Fibroblast of skin of right quadriceps (primary cell): ENCODE results near the gene DSTYK.
A peak's percentile ranks its signal among the peaks of the same experiment; 100 is the strongest.

Experiments used
- DNase-seq: peaks from one replicate; pipeline ENCODE4 v3.0.0-alpha.2; 2013

DSTYK gene, protein sequence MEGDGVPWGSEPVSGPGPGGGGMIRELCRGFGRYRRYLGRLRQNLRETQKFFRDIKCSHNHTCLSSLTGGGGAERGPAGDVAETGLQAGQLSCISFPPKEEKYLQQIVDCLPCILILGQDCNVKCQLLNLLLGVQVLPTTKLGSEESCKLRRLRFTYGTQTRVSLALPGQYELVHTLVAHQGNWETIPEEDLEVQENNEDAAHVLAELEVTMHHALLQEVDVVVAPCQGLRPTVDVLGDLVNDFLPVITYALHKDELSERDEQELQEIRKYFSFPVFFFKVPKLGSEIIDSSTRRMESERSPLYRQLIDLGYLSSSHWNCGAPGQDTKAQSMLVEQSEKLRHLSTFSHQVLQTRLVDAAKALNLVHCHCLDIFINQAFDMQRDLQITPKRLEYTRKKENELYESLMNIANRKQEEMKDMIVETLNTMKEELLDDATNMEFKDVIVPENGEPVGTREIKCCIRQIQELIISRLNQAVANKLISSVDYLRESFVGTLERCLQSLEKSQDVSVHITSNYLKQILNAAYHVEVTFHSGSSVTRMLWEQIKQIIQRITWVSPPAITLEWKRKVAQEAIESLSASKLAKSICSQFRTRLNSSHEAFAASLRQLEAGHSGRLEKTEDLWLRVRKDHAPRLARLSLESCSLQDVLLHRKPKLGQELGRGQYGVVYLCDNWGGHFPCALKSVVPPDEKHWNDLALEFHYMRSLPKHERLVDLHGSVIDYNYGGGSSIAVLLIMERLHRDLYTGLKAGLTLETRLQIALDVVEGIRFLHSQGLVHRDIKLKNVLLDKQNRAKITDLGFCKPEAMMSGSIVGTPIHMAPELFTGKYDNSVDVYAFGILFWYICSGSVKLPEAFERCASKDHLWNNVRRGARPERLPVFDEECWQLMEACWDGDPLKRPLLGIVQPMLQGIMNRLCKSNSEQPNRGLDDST

DNA sequence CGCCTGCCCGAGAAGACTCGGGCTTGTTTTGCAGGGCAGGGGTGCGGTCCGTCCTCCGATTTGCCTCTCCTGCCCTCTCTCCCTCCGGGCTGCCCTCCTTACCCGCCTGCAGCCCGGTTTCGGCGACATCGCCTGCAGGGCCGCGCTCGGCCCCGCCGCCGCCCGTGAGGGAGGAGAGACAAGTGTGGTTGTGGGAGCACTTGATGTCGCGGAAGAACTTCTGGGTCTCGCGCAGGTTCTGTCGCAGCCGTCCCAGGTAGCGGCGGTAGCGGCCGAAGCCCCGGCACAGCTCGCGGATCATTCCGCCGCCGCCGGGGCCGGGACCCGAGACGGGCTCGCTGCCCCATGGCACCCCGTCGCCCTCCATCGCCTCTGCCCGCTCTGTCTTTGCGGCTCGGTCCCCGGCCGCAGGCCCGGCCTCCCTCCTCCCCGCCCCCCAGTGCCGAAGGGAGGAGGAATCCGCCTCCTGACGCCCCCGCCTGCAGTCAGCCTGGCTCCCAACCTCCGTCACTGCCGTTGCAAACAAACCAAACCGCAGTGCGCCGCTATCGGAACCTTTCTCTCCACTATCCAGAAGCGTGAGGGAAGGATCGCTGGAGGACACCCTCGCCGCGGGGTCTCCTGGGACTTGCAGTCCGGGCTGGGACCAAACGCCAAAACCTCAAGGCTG lies at the start of gene DSTYK:
TSS of gene DSTYK (minus strand) at position 534 of the 670 bp plus-strand sequence. CDS start at position 367, 167 bp downstream.
- peak; percentile 98 for DNase-seq

DNA sequence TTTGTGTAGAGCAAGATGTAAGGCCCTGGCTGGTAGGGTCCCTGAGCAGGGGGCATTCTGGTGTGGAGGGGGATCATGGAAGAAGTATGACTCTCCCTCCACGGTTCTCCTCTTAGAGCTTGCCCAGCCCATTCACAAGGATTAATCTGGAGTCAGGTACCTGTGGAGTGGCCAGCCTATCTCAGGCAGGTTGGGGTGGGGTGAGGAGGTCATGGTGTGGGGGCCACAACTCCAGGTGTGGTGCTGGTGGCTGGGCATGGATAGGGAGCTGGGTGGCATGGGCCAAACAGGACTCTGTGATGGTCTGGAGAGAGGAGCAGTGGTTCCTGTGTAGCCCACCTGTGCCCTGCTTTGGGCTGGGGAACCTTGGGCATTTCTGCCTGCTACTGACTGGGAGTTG lies 48.5 kb upstream of the DSTYK start:
- DNase-seq: no peak

DNA sequence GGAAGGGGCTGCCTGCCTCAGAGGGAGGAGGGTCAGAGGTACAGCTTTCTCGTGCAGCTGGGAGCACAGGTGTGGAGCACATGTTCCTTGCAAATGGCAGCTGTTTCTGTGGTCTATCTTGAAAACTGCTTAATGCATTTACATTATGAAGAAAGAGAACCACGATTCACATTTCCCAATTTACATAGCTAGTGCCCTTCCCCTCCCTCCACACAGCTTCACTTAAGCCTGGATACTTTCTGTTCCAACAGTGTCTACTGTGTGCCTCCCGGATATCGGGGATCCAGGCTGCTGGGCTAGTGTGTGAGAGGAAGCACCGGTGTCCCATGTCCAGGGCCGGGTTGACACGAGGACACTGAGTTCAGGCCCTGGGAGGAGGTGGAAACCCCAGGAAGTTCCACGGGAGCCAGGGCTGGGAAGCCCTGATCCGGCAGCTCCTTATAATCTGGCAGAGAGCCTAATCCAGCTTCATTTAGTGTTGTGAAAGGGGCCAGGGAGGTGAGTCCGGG lies 47.9 kb upstream of the DSTYK start:
- no peak for DNase-seq

DNA sequence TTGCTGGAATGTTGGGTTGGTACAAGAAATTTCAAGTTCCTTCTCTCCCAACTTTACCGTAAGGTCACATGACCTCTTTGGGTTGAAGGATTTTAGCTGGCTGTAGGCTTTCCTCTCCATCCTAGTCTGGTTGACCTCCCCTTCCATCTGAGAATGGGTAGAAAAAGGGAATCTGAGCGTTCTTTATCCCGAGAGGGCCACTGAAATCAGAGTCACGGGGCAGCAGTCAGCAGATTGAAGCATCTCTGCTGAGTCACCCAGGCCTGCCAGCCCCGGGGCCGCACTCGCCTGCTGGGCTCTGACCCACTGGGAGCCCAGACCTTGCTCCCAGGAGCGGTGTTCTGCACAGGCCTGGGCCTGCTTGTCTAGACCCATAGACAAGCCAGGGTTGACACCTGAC lies 47.2 kb upstream of the DSTYK start:
- DNase-seq: no peak

DNA sequence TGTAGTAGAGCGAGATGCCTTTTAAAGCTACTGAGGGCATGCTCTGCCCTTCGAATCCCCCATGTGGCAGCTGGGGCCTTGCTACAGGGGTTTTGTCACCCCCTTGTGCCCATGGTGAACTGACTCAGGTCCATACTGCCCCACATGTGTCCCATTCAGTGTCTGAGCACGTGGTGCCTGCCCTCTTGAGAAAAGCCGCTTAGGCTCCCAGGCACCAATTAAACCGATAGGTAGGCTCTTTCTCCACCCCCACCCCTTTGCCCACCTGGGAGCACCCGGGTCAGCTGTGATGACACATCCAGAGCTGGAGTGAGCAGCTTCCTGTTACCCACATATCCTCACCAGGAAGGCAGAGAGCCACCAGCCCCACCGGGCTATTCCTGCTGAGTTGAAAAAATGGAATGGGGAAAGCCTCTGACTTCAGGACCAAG lies 46.8 kb upstream of the DSTYK start:
- no peak for DNase-seq

DNA sequence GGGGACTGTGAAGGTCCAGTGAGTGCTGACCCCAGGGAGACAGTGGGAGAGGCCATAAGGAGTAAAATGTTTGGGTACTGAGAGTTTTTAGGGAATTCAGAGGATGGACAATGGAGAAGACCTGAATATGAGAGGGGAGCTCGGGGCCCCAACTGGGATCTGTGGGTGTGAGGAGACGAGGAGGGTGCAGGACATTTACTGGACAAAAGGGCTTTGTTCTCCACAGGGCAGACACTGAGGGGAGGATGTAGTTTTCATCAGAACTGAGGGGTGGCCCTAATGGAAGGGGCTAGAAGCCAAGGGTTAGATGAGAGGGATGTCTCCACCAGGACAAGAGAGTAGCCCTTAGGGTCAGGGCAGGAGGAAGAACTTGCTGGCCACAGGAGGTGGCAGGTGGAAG lies 46.2 kb upstream of the DSTYK start:
- no peak for DNase-seq

DNA sequence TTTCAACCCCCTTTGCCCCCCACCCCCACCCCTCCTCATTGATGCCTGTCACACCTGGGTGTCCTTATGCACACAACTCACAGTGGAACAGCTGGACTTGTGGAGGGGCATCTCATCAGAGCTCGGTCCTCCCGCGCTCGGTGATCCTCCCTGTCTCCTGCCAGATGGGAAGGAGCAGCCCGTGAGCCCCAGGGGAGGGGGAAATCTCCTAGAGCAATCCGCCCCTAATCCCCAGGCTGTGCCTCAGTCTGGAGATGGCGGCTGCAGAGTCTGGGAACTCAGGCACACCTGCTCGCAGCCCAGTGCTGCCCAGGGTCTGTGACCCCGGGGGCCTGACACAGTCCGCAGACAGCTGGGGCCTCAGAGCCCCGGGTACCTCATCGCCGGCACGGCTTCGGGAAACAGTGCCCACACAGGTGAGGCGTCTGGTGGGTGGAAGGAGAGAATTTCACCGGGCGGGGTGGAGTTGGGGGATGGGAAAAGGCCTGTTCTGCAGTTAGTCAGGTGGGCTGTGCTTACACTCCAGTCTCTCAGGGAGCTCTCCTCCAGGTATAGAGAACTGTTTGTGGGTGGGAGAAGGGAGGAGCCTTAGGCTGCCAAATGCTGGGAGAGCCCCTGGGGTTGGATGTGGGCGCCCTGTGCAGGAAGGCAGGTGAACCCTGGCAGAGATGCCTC lies 45.6 kb upstream of the DSTYK start:
- no peak for DNase-seq

DNA sequence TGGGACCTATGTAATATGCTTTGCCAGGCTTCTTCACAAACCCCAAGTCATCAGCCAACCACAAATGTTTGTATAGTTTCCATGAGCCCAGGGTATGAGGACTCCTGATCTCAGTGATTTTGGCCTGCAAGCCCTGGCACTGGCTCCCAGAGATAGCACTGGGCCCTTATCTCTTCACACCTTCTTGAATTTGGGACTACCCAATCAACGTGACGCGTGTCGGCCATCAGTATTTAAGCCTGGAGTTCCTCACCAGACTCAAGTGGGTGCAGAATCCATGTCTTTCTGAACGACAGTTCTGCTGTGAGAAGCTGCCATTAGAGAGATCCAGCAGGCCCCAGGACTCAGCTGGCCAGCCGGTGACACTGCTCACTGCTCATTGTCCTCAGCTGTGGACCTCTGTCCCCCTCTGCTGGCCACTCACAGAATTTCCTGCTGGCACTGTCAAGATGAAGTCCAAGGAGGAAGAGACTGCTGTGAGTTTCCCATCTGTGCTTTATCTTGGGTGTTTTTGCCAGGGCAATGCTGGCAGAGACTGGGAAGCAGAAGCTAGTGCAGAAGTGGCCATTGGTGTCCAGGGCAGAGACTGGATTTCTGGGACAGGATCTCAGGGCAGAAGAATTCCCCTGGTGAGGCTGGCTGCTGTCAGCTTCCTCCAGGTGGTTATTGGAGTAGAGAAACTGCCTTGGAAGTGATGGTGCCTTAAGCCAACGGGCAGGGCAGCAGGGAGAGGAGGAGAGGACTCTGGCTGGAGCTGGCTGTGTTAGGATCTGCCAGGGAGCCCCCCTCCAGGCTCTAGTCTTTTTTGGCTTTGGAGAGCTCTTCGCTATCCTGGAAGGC lies 44.7 kb upstream of the DSTYK start:
- DNase-seq: peak; percentile 75

DNA sequence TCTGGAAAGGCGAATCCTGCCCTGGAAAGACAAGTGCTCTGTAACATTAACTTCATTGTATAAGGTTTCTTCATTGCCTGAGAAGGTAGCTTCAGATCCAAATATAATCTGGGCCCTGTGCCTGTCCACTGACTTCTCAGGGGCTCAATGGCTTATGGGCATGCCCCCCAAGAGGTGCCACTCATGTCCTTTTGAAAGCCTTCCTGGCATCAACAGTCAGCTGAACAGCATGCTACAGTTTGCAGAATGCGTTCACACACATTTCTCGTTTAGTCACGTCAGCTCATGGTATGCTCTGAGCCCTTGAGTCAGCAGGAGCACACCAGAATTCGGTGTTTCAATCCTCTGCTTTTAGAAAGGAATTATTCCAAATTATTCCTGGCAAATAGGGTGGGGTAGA lies 40.1 kb upstream of the DSTYK start:
- DNase-seq: no peak

DNA sequence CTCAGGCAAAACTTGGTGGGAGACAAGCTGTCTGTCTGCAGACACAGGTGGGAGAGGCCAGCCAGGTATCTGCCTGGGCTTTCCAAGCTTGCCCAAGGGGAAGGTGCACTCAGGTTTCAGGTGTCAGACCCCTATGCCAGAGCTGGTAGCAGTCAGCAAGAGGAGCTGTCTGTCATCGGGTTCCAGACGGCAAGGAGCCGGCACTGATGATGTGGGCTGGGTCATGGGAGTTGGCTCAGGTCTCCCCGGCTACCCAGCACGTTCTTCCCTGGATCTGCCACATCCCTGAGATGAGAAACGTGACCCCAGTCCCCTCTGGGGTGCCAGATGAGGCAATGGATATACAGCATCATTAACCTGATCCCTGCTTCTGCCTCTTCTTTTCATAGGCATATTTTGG lies 39.2 kb upstream of the DSTYK start:
- DNase-seq: no peak

DNA sequence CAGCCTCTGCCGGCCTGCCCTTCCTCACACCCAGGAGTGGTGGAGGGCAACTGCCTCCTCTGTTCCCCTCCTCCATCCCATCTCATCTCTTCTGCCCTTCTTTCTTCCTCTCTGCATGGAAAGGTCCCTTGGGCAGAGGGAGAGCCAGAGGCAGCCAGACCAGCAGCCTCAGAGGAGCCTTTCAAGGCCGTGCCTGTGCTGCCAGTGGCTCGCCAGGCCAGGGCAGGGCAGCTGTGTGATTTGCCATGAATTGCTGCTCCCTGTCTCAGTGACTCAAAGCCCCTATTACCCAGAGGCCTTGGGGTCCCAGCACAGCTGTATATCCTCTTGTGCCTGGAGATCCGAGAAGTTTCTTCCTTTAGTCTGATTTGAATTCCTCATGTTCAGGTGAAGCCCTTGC lies 38.1 kb upstream of the DSTYK start:
- DNase-seq: no peak

DNA sequence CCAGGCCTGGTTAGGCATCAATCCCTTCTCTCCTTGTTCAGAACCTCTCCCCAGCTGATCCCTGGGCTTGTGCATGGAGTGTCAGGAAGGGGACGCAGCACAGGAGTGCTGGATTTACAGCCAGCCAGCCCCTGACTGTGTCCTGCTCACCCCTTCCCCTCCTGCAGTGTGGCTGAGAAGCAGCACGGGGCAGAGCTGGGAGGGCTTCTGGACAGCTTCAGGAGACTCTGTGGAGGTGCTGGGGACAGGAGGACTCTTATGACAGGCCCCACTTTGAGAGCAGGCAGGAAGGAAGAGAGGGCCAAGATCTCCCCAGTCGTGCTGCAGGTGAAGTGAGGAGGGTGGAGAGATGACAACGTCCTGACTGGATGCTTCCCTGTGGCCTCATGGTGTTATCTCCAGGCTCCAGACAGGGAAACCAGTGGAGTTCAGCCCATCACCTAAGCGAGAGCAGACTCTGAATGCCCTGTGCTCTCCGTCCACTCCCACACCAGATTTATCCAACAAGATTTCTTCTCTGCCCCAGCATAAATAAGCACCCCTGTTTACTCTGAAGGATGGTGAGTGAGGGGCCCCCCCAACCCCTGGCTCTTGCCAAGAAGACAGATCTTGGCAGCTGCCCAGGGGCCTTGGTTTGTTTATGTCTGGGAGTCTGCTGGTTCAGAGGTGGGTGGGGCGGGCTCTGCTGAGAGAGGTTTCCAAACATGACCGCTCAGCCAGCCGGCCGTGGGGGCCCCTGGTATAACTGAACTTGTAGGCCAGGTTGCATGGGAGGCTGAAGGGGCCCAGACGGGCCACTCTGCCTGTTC lies 37.5 kb upstream of the DSTYK start:
- peak; percentile 35 for DNase-seq

DNA sequence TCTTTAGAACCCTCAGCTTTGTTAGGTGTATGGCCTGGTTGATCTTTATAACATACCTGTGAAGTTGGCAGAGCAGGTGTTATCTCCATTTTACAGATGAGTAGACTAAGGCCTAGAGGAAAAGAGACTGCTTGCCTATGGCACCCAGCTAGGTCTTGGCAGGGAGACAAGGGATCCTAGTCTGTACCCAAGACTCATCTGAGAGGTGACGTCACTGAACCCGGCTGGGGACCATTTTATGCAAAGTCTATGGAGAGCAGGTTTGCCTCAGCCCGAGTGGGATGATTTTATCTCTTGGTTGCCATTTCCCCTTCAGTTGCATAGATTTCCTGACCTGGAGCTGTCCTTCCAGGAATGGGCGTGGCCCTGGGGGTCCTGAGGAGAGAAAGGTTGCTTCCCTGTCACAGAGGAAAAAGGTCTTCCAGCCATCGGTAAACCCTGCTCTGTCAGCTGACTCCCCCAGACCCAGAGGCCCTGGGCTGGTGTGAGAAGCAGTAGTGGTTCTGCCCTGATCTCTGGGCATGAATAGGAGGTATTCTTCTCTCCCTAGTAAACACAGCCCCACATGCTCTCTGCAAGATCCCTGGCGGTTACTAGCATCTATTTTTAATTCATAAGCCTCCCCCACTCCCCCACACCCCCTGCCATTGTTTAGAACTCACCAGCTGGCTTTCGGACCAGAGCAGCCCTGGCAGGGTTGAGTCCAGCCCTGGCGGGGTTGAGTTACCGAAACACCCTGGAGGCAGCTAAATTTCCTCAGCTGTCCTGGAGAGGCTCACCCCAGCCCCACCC lies 35.8 kb upstream of the DSTYK start:
- DNase-seq: no peak

DNA sequence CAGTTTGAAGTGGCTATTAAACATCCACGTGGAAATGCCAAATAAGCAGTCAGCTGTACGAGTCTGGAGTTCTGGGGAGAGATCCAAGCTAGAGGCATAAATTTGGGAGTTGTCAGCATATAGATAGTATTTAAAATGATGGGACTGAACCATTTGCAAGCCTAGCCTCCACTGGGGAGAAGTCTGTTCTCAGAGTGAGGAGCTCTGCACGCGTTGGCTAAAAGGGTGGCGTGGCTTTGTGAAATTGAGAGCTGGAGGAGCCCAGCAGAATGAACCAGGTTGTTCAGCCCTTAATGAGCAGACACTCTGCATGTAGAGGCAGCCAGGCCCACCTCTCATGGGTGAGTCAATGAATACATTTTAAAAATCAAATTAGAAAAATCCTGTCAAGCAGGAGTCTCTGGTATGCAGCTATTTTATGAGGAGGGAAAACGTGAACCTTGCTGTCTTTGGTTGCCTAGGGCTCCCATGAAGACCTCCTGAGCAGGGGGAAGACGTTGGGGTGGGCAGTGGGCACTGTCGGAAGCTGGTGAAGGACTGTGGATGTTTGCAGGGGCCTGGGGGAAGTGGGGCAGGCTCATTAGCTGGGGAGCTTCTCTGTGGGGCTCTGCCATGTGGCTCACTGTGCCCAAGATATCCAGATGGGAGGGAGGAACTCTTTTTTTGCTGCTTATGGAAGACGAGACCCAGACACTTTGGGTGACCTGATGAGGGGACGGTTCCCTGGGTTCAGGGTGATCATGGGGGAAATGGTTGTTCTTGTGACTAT lies 35.0 kb upstream of the DSTYK start:
- DNase-seq: no peak

DNA sequence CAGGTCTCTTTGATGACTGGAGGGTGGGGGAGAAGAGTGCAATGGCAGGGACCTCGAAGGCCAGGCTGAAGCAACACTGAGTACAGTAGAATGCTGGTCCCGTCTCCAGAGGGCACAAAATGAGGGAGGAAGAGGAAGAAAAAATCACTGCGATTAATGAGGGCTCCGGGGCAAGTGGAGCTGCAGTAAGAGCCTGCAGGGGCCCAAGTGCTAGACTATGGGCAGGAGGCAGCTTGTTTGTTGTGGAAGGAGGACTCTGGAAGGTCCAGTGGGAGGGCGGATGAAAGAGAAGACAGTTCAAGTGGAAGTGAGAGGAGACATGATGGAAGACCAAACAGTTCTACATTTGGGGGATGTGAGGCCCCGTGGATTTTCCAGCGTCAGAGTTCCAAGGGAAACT lies 33.6 kb upstream of the DSTYK start:
- no peak for DNase-seq

DNA sequence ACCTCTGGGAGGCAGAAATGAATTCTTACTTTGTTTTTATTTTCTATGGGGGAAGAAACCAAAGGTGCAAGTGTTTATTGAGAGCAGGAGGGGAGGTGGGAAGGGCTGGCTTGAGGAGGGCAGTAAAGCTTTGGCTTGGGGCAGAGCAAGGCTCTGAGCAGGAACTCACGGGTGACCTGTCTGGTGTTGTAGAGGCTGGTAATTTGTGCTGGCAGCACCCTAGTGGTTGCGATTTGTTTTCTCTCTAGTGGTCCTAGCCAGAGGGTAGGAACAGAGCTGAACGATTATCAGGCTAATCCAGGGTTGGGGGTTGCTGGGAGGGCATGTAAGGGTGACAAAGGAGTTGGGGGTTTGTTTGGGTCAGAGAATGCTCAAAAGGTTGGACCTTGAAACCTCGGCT lies 32.9 kb upstream of the DSTYK start:
- DNase-seq: no peak

DNA sequence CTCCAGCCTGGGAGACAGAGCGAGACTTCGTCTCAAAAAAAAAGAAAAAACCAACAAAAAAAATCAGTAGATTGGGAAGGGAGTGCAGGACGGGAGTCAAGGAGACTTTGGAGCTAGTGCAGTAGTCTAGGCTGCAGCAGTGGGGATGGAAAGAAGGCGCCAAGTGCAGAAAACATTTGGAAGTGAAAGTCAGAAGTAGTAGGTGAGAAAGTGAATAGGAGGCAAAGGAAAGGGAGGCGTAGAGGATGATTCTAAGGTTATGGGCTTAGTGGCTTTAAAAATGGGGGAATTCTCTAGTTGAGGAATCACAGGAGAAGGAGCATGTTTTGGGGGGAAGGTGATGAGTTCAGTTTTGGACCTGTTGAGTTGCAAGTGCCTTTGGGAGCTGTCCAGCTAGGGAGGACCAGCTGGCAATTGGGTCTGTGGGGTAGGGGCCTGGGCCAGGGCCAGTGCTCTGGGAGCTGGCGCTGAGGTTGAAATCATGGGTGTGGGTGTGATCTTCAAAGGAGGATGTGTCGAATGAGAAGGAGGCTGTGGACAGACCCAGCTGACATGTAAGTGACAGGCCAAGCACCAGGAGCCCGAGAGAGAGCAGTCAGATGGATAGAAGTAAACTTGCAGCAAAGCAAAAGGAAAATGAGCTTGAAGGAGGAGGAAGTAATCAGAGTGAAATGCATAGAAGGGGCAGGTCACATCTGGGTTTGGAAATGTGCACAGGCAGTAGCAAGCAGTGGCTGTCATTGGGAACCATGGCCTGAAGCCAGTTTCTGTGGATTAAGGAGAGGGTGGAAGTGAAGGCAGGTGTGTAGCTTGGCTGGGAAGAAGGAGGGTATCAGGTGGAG lies 32.1 kb upstream of the DSTYK start:
- DNase-seq: no peak
